ENCODE results near the gene DIO3. TPM values are rescaled to one million over a fixed set of nuclear protein-coding genes. Genes with fewer than 3 reads are reported as not detected.

DIO3 gene
- total RNA-seq, 1 donor from 2014 or later: 1.9 TPM

DNA sequence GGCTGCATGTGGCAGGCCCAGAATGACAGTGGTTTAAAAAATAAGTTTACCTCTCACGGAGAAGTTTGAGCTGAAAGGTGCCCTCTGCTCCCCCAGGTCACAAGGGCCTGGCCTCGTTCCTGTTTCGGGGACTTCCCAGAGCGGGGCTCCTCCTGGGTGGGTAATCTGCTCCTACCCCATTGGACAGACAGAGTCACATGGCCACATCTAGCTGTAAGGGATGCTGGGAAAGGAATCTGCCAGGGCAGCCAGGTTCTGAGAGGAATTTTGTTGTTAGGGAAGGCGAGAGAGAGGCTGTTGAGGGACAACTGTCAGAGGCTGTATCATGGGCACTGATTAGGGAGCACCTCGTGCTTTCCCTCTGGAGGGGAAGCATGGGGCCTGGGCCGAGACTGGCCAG lies 24.0 kb upstream of the DIO3 start:
- intact Hi-C loops (cut with DNase I): no loop called here
- ATAC-seq: no peak
- no peak for DNase-seq
- no peaks in the 10 kb centered on the region for H3K9me3 ChIP-seq
- no peaks in the 10 kb centered on the region for H3K4me1 ChIP-seq
- no peak overlapping the region for H3K27ac ChIP-seq
- H3K27me3 ChIP-seq (ENCODE audit: low read depth): peaks cover 6% of the 10 kb centered on the region
- no peaks in the 10 kb centered on the region for H3K36me3 ChIP-seq
- H3K4me3 ChIP-seq: no peak overlapping the region
- TF ChIP-seq, protein P1, sequence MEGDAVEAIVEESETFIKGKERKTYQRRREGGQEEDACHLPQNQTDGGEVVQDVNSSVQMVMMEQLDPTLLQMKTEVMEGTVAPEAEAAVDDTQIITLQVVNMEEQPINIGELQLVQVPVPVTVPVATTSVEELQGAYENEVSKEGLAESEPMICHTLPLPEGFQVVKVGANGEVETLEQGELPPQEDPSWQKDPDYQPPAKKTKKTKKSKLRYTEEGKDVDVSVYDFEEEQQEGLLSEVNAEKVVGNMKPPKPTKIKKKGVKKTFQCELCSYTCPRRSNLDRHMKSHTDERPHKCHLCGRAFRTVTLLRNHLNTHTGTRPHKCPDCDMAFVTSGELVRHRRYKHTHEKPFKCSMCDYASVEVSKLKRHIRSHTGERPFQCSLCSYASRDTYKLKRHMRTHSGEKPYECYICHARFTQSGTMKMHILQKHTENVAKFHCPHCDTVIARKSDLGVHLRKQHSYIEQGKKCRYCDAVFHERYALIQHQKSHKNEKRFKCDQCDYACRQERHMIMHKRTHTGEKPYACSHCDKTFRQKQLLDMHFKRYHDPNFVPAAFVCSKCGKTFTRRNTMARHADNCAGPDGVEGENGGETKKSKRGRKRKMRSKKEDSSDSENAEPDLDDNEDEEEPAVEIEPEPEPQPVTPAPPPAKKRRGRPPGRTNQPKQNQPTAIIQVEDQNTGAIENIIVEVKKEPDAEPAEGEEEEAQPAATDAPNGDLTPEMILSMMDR (IDR thresholded peaks at IDR 0.05): no peak

GRCh38 chr14:101538878-101539277 lies 22.4 kb upstream of the DIO3 start:
- no peak overlapping the region for H3K4me3 ChIP-seq
- TF ChIP-seq, protein P1 (IDR thresholded peaks at IDR 0.05): no peak
- intact Hi-C loops (cut with DNase I): no loop called here
- DNase-seq: no peak
- H3K27me3 ChIP-seq (ENCODE audit: low read depth): peaks cover 6% of the 10 kb centered on the region
- ATAC-seq: no peak
- H3K27ac ChIP-seq: no peak overlapping the region
- H3K9me3 ChIP-seq: no peaks in the 10 kb centered on the region
- H3K4me1 ChIP-seq: no peaks in the 10 kb centered on the region
- no peaks in the 10 kb centered on the region for H3K36me3 ChIP-seq

DNA sequence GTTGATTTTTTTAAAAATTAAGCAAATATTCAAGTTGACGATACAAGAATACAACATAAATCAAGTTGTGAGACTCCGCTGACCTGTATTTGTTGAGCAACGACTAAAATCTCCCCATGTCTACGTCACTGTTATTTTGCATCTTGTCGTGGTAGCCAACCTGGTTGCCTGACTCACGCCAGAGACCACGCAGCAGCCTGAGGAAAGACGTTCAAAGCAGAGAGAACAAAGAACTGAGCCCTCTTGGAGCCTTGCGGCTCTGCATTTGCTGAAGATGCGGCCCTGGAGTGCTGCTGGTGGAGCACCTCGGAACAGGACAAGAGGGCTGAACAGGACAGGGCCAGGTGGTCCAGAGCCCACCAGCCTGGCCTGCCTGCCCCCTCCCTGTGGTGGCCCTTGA lies 21.4 kb upstream of the DIO3 start:
- no peaks in the 10 kb centered on the region for H3K36me3 ChIP-seq
- ATAC-seq (no peak), DNase-seq (no peak)
- TF ChIP-seq, protein P1 (IDR thresholded peaks at IDR 0.05): no peak
- H3K4me1 ChIP-seq: no peaks in the 10 kb centered on the region
- intact Hi-C loops (cut with DNase I): no loop called here
- no peaks in the 10 kb centered on the region for H3K9me3 ChIP-seq
- no peak overlapping the region for H3K4me3 ChIP-seq
- H3K27ac ChIP-seq: no peak overlapping the region
- peaks cover 6% of the 10 kb centered on the region for H3K27me3 ChIP-seq (ENCODE audit: low read depth)

GRCh38 chr14:101540481-101541462 lies 20.5 kb upstream of the DIO3 start:
- no peak overlapping the region for H3K4me3 ChIP-seq
- TF ChIP-seq, protein P1 (IDR thresholded peaks at IDR 0.05): no peak

DNA sequence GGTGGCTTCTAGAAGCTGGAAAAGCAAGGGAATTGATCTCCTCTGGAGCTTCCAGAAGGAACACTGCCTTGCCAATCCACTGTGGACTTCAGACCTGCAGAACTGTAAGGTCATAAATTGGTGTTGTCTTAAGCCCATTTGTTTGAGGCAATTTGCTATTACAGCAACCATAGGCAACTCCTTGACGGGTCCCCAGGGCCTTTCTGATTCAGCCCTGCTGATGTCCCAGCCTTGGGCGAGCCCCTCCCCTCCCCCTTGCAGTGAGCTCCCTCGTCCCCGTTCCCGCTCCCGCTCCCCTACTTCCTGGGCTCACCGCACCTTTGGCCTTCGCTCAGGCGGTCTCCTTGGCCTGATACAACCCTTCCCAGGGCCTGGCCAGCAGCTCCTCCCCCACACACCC lies 18.9 kb upstream of the DIO3 start:
- DNase-seq (no peak), ATAC-seq (no peak)
- H3K36me3 ChIP-seq: no peaks in the 10 kb centered on the region
- peaks cover 11% of the 10 kb centered on the region for H3K27me3 ChIP-seq (ENCODE audit: low read depth)
- no peaks in the 10 kb centered on the region for H3K4me1 ChIP-seq
- no peak overlapping the region for H3K4me3 ChIP-seq
- TF ChIP-seq, protein P1 (IDR thresholded peaks at IDR 0.05): no peak
- H3K27ac ChIP-seq: no peak overlapping the region
- no peaks in the 10 kb centered on the region for H3K9me3 ChIP-seq
- intact Hi-C loops (cut with DNase I): no loop called here

More at GRCh38 chr14:101540481-101541462, 20.5 kb upstream of the DIO3 start:
- ATAC-seq: no peak
- intact Hi-C loops (cut with DNase I): no loop called here
- Histone ChIP-seq H3K4me1 (no peaks in the 10 kb centered on the region), H3K36me3 (no peaks in the 10 kb centered on the region), H3K9me3 (no peaks in the 10 kb centered on the region), H3K27me3 (ENCODE audit: low read depth) (peaks cover 6% of the 10 kb centered on the region), H3K27ac (no peak overlapping the region)
- DNase-seq: no peak
